Sigmoid colon (tissue), 7 donors: ENCODE data around the gene DPP6. TPM values are rescaled to one million over a fixed set of nuclear protein-coding genes. Genes with fewer than 3 reads are reported as not detected.

Source experiments
- DNase-seq: peaks from one replicate; pipeline ENCODE4 v3.0.0-alpha.2; 2019
- H3K27ac ChIP-seq, 4 donors: fragments of 200-600 bp; sonication (generic); one replicate each; pipeline ENCODE4 v1.5.1; 2016 to 2019; ENCODE audit warnings: mild to moderate bottlenecking in 1 of 4
- H3K27me3 ChIP-seq, 3 donors: fragments of 200-600 bp; sonication (generic); one replicate each; pipeline ENCODE4 v1.5.1; 2019; ENCODE audit warnings: mild to moderate bottlenecking in 1 of 3
- H3K36me3 ChIP-seq, 4 donors: fragments of 200-600 bp; sonication (generic); one replicate each; pipeline ENCODE4 v1.5.1; 2016 to 2019
- H3K4me1 ChIP-seq, 4 donors: fragments of 200-600 bp; sonication (generic); one replicate each; pipeline ENCODE4 v1.5.1; 2017 to 2019
- H3K4me3 ChIP-seq, 4 donors: fragments of 200-600 bp; sonication (generic); one replicate each; pipeline ENCODE4 v1.5.1; 2017 to 2019; ENCODE audit warnings: mild to moderate bottlenecking in 2 of 4, moderate library complexity in 1 of 4
- H3K9me3 ChIP-seq, 4 donors: fragments of 200-600 bp in 3 of 4; sonication (generic) in 3 of 4; one replicate each; pipeline versions ENCODE4 v1.5.1 to v1.6.1; 2013 to 2019
- CTCF ChIP-seq, 4 experiments: fragments of 450-650 bp in 3 of 4; fragments of 200-600 bp in 1 of 4; IDR thresholded peaks; one replicate each; pipeline ENCODE4 v1.5.1; 2016 to 2019; ENCODE audit warnings: antibody characterized with exemption in 4 of 4, mild to moderate bottlenecking in 3 of 4, moderate library complexity in 2 of 4
- EP300 ChIP-seq, 4 donors: sonication (generic); formaldehyde crosslinking; IDR thresholded peaks; one replicate each; pipeline ENCODE4 v1.6.1; 2017; ENCODE audit warnings: antibody characterized with exemption in 4 of 4
- POLR2A ChIP-seq, 2 donors: fragments of 450-650 bp; IDR thresholded peaks; one replicate each; pipeline ENCODE4 v1.6.1; 2016; ENCODE audit warnings: antibody characterized with exemption in 2 of 2, mild to moderate bottlenecking in 2 of 2, moderate library complexity in 2 of 2
- POLR2AphosphoS5 ChIP-seq, 4 donors: sonication (generic); formaldehyde crosslinking; IDR thresholded peaks; one replicate each; pipeline ENCODE4 v1.6.1; 2017; ENCODE audit warnings: antibody characterized with exemption in 4 of 4
- WGBS, 2 donors: extraction: QIAGEN DNeasy Blood & Tissue Kit; methylation state at CpG; one replicate each; pipeline ENCODE4 v1.1.7; 2013; 5-methylcytosine and 5-hydroxymethylcytosine counted together
- intact Hi-C: fragments of 100-400 bp; cut with DNase I; formaldehyde crosslinking; loops from one replicate; pipeline ENCODE4 v1.15.1; 2023
- polyA plus RNA-seq, 3 donors: library from polyadenylated mRNA; stranded (reverse); fragments of 200-250 nt; gene quantifications; one replicate each; pipeline ENCODE4 v1.2.3, GENCODE V29; 2013
- total RNA-seq, 4 donors: library from RNA; depleted of rRNA; stranded (reverse); fragments of >200 nt; gene quantifications; one replicate each; pipeline ENCODE4 v1.1.0, GENCODE V29; 2016
- donor health status: healthy with polysubstance abuse.
- donor health status: Bipolar disorder and iron deficiency.
- donor health status: healthy.

Gene DPP6
- total and polyA plus RNA-seq, 7 donors = 1.2 to 53.2 (median 41.0) TPM; not detected in 1

- Histone ChIP-seq H3K4me1 (peaks cover 0 to 11% (median 9%) of the 10 kb centered on the region in 4 donors), H3K9me3 (no peaks in the 10 kb centered on the region), H3K27me3 (peaks cover 6 to 44% (median 16%) of the 10 kb centered on the region in 3 donors), H3K27ac (no peak overlapping the region), H3K4me3 (peak overlapping the region in 3 of 4 donors; percentile 29 to 39 (median 38)), H3K36me3 (no peaks in the 10 kb centered on the region)
- DNase-seq = peak; percentile 89
- WGBS, 2 donors = 10 to 13% methylated on average over 43 of the region's 43 CpGs
- TF ChIP-seq POLR2AphosphoS5 (IDR thresholded peaks at IDR 0.05) = no peak
- peak; percentile 44 to 91 (median 70) for TF ChIP-seq CTCF (IDR thresholded peaks at IDR 0.05)
- intact Hi-C loops = no loop called here
Measured at GRCh38 chr7:154913638-154914307, 861.6 kb downstream of the DPP6 start.

- Histone ChIP-seq H3K9me3 (no peaks in the 10 kb centered on the region), H3K27ac (no peak overlapping the region), H3K4me3 (peak overlapping the region in 3 of 4 donors; percentile 29 to 39 (median 38)), H3K4me1 (peaks cover 0 to 11% (median 9%) of the 10 kb centered on the region in 4 donors), H3K36me3 (no peaks in the 10 kb centered on the region), H3K27me3 (peaks cover 6 to 37% (median 16%) of the 10 kb centered on the region in 3 donors)
- DNase-seq = no peak
- TF ChIP-seq CTCF (IDR thresholded peaks at IDR 0.05) = no peak
- TF ChIP-seq POLR2A (IDR thresholded peaks at IDR 0.05) = no peak
- no peak for TF ChIP-seq EP300 (IDR thresholded peaks at IDR 0.05)
- no peak for TF ChIP-seq POLR2AphosphoS5 (IDR thresholded peaks at IDR 0.05)
- intact Hi-C loops = no loop called here
- 46 to 47% methylated on average over 36 of the region's 36 CpGs for WGBS, 2 donors
Measured at GRCh38 chr7:154914308-154914995, 862.3 kb downstream of the DPP6 start.

DNA sequence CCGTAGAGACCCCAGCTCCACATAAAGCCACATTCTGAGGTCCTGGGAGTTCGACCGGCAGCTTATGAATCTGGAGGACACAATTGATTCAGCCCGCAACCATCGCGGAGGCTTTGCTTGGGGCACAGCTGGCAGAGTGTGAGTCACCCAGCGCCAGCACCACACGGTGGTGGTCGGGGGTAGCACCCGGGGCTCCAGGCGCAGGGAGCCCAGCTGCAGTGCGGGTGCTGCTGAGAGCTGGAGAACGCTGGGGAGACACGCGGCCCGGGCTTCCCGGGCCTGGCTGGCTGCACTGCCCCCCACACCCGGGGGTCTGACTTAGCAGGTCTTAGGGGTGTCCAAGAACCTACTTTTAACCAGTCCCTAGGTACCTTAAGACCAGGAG, 862.8 kb downstream of the DPP6 start:
- Histone ChIP-seq H3K4me1 (peaks cover 0 to 11% (median 9%) of the 10 kb centered on the region in 4 donors), H3K9me3 (no peaks in the 10 kb centered on the region), H3K27ac (no peak overlapping the region), H3K4me3 (no peak overlapping the region), H3K27me3 (peaks cover 6 to 32% (median 16%) of the 10 kb centered on the region in 3 donors), H3K36me3 (no peaks in the 10 kb centered on the region)
- TF ChIP-seq POLR2AphosphoS5 (IDR thresholded peaks at IDR 0.05) (no peak), CTCF (IDR thresholded peaks at IDR 0.05) (no peak), EP300 (IDR thresholded peaks at IDR 0.05) (no peak), POLR2A (IDR thresholded peaks at IDR 0.05) (no peak)
- WGBS, 2 donors = 78 to 79% methylated on average over 18 of the region's 18 CpGs
- no peak for DNase-seq
- intact Hi-C loops = no loop called here

GRCh38 chr7:154915600-154915999, 863.4 kb downstream of the DPP6 start:
- TF ChIP-seq POLR2AphosphoS5 (IDR thresholded peaks at IDR 0.05) = no peak
- no peak for TF ChIP-seq CTCF (IDR thresholded peaks at IDR 0.05)
- intact Hi-C loops = no loop called here
- no peak overlapping the region for H3K4me3 ChIP-seq
- H3K27me3 ChIP-seq = peaks cover 6 to 29% (median 16%) of the 10 kb centered on the region in 3 donors
- H3K9me3 ChIP-seq = no peaks in the 10 kb centered on the region
- peaks cover 0 to 11% (median 9%) of the 10 kb centered on the region in 4 donors for H3K4me1 ChIP-seq
- no peak for DNase-seq
- no peaks in the 10 kb centered on the region for H3K36me3 ChIP-seq
- H3K27ac ChIP-seq = no peak overlapping the region
- 91 to 94% methylated on average over 4 of the region's 4 CpGs for WGBS, 2 donors
